Left hindlimb (tissue), 1 donor: ENCODE measurements around the gene DPF1.
"Not testable (repeated sequence)": the region's sequence is repeated elsewhere in the genome, so short reads cannot be mapped to it uniquely, and the experiment has no call there.

Source experiments
- DNase-seq: peaks from one replicate; pipeline ENCODE4 v3.0.0-alpha.2; 2018

Gene DPF1

DNA sequence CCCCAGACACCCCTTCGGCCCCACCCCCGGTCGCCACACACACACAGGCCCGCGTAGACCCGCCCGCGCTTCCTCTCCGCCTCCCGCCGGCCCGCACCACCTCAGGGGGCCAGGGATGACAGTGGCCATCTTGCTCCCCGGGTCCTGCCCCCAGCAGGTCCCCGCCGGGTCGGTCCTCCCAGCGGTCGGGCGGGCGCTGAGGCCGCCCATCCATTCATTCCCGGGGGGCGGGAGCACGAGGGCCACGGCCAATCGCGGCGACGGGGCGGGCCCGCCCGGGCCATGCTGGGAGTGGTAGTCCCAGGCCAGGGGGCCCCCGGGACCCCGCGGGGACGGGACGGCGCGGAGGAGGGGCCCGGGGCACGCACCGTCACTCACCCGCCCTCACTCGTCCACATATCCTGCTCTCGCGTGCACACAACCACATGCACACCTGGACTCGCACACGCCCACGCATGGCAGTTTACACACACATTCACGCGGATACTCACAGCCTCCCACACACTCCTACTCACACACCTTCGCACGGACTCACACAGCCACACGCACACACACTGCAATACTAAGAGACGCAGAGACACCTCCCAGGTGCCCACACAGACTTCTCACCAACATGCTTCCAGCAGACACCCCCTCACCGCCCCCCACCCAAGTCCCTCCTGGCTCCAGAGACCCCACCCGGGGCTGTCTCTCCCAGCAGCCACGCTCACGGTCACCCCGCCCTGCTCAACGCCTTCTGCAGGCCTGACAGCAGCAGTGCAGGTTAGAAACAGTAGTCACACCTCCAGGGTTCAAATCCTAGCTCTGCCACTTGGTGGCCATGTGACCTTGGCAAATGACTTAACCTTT lies at the start of gene DPF1:
Gene DPF1 (minus strand): TSS at position 209 of the 849 bp plus-strand sequence. CDS start 80 bp downstream, at position 129.
- peak; percentile 90 for DNase-seq

DNA sequence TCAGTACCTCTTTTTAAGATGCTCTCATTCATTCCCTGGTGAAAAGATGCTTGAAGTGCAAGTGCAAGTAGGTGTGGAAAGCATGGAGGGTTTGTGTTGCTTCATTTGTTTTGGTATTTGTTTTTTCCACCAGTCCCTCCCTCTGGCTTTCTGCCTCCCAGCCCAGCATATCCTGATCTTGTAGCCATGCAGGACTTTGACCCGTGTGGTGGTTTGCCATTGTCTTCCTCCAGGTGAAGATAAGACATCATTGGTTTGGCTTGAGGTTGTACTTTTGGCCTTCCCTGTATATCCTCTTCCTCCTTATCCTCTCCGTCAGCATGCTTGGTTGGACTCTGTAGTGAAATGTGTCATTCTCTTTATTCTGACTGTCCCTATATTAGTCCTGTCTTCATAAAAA lies 49.5 kb upstream of the DPF1 start:
- DNase-seq: no peak

DNA sequence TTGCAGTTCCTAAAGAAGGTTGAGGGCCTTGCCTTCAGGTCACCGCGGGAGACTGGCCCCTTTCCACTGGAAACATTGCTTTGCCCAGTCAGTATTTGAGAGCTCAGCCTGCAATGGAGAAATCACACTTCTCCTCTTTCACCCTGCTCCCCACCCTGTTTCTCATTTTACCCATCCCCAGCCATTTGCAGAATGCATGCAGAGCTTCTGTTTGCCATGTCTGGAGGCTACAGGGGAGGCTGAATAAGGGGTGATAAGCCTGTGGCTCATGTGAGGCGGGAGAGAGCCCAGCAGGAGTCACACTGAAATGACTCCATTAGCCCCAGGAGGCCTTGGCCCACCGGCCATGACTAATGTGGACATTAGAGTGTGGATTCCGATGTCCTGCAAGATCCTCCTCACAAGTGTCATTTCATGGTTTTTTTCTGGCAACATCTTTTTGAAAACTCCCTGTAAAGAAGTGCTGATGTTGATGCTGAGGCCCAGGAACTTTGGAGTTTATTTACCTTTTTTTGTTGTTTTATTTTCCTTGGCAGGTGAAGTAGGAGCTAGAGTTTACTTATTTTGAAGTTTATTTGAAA lies 46.7 kb upstream of the DPF1 start:
- DNase-seq: no peak

DNA sequence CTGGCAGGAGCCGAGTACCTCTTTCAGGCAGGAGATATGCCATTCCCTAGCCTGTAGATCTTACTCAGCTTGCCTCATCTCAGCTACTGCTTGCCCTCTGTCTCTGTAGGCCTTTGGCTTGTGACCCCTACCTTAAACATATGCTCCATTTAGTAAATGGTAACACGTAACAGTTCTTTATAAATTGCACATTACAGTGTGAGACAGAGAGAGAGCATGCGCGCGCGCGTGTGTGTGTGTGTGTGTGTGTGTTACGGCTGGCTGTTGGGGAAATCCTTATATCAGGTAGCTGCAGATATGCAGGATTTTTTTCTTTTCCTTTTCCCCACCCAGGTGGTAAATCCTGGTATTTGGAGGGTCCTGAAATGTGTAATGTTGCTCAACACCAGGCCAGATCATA lies 44.5 kb upstream of the DPF1 start:
- no peak for DNase-seq

DNA sequence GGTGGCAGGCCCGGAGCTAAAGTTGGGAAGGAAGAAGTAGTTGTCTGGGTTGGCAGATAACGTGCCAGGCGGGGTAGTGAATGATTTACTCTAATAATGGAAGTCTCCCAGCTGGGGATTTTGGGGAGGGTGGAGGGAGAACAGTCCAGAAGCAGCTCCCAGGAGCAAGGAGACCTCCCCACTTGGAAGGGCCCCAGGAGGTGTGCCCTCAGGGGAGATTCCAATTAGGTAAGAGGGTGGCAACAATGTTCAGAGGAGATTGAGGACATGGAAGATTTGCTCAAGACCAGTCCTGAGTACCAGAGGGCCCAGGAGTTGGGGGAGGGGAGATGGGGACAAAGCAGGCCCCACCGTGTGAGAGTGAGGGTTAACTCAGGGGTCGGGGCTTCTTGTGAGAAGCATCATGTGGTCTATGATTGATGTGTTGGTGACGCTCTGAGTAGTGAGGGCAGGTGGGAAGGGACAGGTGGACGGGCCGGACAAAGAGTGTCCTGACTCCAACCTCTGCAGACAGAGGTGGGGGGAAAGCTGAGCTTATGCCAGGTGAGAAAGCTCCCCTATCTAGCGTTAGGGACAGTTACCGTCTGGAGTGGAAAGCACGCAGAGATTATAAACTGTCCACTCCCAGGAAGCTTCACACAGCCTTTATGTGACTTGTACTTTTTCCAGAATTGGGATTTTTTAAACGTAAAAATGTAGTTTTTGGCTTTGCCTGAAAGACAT lies 43.9 kb upstream of the DPF1 start:
- DNase-seq: no peak

DNA sequence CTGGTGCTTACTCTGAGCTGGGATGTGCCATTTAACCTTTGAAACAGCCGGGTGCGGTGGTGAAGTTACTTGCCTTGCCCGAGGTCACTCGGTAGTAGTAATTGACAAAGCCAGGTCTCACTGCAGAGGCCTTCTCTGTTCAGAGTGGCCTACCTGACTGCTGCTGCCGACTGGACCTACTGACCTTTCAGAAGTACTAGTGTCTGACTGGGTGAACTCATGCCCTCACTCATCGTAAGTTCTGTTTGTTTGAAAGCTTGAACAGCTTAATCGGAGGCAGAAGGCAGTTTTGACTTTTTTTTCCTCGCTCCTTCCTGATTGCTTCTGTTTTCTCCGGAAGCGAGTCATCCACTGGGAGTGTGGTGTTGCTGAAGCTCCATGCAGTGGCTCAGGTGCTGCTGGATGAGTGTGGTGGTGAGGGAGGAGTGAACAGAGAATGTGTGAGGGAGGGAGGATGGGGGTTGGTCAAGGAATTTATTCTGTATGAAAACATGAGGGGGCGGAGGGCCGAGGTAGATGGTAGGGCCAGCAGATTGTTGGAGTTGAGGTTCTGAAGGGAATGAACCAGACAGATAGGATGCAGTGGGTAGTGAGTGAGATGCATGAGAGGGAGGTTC lies 43.1 kb upstream of the DPF1 start:
- no peak for DNase-seq

DNA sequence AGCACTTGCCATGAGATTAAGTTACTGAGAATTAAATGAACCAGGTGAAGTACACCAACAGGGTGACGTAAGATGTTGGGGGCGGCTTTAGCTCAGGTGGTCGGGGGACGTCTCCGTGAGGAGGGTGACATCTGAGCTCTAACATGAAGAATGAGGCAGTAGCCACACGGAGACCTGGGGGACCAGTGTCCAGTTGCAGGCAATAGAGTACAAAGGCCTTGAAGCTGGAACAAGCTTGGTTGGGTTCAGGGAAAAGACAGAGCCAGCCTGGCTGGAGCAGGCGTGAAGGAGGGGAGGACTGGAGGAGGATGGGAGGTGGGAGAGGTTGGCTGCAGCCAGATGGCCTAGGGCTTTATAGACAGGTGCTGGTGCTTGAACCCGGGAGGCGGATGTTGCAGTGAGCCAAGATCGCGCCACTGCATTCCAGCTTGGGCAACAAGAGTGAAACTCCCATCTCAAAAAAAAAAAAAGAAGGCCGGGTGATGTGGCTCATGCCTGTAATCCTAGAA lies 42.0 kb upstream of the DPF1 start:
- no peak for DNase-seq

DNA sequence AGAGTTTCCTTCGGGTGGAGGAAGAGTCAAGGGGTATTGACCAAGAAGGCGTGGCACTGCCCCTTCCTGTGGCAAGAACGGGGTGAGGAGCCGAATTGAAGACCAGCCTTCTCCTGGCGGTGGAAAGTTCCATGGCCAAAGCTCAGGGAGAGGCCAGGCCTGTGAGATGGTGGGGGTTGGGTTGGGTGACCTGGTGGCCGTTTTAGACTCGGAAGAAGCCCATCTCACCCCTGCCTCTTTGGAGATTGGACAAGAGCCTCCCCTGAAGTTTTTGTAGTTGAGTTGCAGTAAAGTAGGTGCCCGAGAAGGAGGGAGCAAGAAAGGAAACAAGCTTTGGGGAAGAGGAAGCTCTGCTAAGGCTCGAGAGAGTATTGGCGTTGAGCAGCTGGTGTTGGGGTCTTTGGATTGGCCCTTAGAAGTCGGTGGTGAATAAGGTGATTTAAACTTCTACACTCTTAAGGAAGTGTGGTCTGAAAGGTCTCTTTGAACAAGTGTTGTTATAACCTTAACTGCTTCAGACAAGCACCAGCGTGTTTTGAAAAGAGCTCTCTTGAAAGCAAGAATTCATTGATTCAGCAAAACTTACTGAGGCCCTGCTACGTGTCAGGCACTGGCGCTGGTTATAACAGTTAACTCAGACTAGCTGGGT lies 41.3 kb upstream of the DPF1 start:
- DNase-seq: no peak

DNA sequence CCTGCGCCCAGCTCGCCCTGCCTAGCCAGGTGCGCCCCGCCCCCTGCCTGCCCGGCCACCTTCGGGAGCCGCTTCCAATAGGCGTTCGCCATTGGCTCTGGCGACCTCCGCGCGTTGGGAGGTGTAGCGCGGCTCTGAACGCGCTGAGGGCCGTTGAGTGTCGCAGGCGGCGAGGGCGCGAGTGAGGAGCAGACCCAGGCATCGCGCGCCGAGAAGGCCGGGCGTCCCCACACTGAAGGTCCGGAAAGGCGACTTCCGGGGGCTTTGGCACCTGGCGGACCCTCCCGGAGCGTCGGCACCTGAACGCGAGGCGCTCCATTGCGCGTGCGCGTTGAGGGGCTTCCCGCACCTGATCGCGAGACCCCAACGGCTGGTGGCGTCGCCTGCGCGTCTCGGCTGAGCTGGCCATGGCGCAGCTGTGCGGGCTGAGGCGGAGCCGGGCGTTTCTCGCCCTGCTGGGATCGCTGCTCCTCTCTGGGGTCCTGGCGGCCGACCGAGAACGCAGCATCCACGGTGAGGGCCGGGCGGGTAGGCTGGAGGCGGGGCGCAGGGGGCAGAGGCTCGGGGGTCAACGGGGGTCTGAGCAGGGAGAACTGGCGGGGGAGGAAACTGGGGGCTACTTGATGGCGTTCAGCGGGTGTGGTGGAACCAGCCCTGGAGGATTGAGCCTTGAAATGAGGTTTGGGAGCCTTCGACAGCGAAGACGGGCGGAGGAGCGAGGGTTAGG lies 40.6 kb upstream of the DPF1 start, which contains the start of gene SPINT2:
Gene SPINT2 (plus strand): TSS at position 88 of the 727 bp plus-strand sequence. CDS start 320 bp downstream, at position 408.
- peak; percentile 47 for DNase-seq

DNA sequence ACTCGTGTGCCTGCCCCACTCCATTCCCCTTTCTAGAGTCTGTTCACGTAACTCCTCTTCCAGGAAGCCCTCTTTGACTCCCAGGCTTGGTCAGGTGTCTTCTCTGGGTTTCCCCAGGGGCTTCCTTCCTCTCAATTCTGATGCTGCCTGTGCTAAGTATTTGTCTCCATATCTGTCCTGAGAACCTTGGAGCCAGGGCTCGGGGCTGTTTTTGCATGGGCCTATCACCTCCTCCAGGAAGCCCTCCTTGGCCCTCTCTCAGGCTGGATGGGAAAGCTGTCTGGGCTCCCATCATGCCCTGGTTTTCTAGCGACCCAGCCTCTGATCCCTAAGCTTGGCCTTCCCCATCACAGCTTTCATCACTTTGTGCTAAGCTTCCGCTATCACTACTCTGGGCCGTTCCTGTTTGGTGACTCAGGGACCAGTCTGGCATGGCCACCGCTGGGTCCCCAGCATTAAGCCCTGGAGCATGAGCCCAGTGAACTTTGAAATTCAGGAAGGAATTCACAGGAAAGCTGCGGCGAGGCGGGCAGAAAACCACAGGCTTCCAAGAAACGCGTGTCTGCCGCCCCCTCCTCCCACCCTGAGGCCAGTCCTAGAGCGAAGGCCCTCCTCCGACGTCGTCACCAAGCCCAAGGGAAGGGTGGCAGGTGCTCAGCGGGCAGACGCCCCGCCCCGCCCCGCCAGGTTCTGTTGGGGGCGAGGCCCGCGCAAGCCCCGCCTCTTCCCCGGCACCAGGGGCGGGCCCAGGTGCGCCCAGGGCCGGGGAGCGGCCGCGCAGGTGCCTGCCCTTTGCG lies 39.9 kb upstream of the DPF1 start:
- peak; percentile 53 for DNase-seq

DNA sequence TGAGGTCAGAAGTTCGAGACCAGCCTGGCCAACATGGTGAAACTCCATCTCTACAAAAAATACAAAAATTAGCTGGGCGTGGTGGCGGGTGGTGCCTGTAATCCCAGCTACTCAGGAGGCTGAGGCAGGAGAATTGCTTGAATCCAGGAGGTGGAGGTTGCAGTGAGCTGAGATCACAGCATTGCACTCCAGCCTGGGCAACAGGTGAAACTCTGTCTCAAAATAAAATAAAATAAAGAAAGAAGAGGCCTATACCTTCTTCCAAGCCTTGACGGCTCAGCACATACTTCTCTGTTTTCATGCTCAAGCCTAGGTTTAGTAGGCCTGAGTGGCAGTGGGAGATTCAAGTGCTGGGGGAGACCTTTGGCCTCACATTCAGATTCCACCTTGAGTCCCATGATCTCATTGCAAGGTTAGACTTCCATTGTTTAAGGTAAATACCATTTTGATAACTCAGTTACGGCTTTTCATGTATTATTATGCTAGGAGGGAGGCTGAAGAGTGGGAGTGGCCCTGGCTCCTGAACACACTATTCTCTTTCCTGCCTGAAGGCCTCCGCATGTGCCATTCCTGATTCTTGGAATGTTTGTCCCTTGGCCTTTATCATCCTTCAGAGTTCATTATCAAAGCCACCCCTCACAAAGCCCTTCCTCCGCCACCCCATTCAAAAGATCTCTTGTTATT lies 38.7 kb upstream of the DPF1 start:
- no peak for DNase-seq

DNA sequence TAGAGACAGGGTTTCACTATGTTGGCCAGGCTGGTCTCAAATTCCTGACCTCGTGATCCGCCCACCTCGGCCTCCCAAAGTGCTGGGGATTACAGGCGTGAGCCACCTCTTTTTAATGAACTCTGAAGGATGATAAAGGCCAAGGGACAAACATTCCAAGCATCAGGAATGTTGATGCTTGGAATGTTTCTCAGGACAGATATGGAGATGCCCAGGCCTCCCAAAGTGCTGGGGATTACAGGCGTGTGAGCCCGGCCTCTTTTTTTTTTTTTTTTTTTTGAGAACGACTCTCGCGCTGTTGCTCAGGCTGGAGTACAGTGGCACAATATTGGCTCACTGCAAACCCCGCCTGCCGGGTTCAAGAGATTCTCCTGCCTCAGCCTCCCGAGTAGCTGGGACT lies 37.9 kb upstream of the DPF1 start:
- not testable (repeated sequence) for DNase-seq

DNA sequence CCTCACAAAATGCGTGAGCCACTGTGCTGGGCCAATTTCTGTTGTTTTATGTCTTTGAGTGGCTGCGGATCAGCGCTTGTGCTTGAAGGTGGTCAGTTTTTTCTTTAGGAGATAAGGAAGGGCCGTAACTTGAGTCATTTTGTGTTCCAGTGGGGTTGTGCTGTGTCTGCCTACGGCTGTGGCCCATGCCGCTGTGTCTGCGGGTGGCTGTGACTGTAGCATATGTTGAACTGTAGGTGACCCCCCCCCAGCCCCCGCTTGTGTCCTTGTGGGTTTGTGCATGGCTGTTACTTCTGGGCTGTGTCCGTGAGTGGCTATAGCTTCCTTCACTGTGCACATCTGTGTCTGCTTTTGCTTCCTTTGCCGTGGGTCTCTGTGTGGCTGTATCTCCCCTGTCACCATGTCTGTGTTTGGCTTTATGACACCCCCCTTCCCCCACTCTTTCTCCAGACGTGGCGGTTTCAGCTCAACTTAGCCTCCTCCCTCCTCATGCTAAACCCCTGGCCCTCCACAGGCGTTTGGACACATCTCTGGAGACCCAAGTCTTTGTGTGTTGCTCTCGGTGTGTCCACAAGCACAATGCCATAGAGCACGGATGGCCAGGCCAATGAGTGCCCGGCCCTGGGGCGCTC lies 31.5 kb upstream of the DPF1 start:
- peak; percentile 52 for DNase-seq

DNA sequence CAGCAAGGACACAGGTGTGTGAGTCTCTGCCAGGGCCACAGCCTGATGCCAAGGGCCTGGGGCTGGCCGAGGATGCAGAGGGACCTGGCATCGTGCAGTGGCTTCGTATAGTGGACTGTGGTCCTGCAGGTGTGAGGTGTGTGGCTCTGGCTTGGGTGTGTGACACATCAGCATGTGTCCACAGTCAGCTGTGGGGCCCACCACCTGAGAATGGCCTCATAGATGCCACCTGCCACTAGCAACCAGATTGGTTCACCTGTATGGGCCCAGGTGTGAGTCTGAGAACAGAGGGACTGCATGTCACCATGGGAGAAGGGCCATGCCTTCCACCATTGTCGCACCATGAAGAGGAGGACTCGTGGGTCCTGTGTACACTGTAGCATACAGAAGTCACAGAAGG lies 29.8 kb upstream of the DPF1 start:
- no peak for DNase-seq

DNA sequence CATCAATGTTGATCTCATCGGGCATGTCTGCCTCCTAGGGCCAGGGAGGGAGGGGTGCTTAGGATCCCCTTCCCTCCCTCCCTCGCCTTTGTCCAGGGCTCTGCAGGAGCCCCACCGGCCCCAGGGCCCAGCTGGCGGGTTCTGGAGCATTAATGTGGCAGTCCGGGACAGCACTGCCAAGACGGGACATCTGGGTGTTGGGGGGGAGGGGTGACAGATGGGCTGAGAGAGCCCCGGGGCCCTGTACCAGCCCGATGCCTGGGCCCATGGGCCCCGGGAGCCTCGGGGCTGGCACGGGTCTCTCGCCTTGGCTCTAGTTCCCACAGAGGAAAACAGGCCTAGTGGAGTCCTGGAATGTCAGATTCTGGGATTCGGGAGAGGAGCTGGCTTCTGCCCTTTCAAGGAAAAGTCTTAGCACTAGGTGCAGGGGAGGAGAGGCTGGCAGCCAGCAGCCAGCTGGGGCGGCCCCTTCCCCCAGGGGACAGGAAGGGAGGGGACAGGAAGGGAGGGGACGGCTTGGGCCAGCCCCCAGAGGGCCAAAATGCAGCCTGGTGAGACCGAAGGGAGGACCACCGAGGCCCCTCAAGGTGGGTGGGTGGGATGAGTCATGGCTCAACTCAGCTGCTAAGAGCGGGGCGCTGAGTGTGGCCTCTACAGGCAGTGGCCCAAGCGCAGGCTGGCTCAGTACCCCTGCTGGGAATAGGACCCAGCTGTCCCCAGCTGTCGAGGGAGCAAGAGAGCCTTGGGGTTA lies 29.1 kb upstream of the DPF1 start:
- peak; percentile 51 for DNase-seq

DNA sequence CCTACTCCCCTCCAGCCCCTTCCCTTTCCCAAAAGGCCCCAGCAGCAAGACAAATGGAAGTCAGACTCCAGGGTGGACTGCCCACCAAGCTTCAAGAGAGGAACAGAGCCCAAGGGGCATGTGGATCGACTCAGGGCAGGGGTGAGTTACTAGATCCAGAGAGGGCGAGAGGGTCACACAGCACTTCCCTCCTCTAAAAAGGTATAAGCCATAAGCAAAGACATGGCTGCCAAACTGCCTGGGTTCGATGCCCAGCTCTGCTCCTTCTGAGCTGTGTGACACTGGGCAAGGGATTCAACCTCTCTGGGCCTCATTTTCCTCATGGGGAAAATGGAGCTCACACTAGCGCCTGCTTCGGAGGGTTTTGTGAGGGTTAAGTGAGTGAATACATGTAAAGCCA lies 28.4 kb upstream of the DPF1 start:
- DNase-seq: no peak

DNA sequence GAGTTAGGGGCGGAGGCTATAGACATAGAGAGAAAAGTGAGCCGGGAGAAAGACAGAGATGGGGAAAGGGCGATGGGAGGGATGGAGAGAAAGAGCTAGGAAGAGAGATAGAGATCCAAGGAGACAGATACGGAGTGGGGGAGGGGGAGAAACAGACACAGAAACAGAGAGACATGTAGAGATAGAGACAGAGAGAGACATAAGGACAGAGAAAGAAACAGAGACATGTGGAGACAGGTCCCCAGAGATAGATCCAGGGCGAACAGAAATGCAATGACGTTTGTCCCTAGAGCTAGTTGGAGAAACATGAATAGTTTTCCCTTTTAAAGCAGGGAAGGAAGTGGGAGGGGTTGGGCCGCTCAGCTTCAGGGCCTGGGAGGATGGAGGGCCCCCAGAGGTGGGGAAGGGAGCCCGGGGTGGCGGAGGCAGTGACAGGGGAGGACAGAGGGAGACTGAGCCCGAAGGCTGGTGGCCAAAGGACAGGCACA lies 27.6 kb upstream of the DPF1 start:
- peak; percentile 73 for DNase-seq

DNA sequence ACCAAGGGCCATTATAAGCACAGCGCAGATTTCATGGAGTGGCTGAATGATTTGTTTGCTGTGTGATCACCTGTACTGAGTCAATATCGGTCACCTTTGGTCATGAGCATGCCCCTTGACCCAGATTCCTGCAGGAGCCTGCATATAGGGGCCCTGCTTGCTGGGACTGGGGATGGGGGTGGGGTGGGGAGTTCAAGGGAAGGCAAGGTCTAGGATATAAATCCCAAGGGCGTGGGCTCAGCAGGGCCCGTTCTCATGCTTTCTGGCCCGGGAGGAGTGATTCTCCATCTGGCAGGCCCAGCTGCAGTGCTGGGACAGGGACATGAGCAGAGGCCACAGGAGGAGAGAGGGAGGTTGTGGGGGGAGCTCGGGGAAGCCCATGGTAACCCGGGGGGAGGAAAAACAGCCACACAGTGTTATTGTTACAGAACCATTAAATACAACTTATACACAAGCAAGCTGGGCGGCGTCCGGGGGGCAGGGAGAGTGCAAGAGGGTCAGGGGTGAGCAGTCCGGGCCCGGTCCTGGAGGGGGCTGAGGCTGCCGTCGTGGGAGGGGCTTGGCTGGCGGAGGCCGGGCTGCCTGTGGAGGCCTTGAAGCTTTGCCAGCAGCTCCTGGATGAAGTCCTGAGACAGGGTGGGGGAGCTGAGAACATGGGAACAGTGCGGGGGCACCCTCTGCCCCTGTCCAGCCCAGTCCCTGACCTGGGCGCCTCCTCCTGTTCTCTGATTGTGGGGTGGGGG lies 27.0 kb upstream of the DPF1 start:
- peak; percentile 86 for DNase-seq
